Right ventricle myocardium inferior (tissue), 1 donor: ENCODE measurements around the gene PARP9. TPM values are rescaled to one million over a fixed set of nuclear protein-coding genes. Genes with fewer than 3 reads are reported as not detected.
"Not testable (repeated sequence)": the region's sequence is repeated elsewhere in the genome, so short reads cannot be mapped to it uniquely, and the experiment has no call there.

ENCODE experiments used
- ATAC-seq: fragments of 200-7000 bp; cut with Tn5 transposase; one replicate; pipeline ENCODE4 v1.9.1; 2020; ENCODE audit warnings: mild to moderate bottlenecking, moderate library complexity
- DNase-seq: peaks from one replicate; pipeline ENCODE4 v3.0.0; 2021; ENCODE audit errors: missing footprints
- intact Hi-C: fragments of 100-400 bp; cut with DNase I; formaldehyde crosslinking; loops from one replicate; pipeline ENCODE4 v1.11.0; 2022
- total RNA-seq: library from RNA; stranded (reverse); fragmentation: NEBNext Ultra II Directional; extraction: Animal tissue kit (Norgen Biotek cat#: 25700); gene quantifications from one replicate; pipeline ENCODE4 v1.2.1, GENCODE V29; 2021
- donor health status: DM: no; HTN: yes; CAD: no; lungs with severe emphysema.

PARP9 gene
- total RNA-seq, 1 donor from 2014 or later, result 14.0 TPM

DNA sequence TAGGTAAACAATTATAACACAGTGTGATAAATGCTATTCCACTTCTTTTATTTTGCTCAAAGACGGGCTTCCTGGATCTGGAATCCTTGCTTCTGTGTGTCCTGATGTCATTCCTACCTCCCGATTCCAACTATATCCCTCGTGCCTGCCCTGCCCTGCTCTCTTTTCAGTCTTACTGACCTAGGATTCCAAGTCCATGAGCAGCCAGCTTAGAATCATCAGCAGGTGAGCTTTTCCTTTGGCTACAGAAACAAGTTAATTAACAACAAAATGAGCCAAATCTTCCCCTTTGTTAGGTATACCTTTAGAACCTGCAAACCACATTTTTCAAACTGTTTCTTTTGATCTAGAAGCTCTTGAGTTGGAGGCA, 27.5 kb downstream of the PARP9 start:
- no peak for ATAC-seq
- no peak for DNase-seq
- intact Hi-C loops, result no loop called here

DNA sequence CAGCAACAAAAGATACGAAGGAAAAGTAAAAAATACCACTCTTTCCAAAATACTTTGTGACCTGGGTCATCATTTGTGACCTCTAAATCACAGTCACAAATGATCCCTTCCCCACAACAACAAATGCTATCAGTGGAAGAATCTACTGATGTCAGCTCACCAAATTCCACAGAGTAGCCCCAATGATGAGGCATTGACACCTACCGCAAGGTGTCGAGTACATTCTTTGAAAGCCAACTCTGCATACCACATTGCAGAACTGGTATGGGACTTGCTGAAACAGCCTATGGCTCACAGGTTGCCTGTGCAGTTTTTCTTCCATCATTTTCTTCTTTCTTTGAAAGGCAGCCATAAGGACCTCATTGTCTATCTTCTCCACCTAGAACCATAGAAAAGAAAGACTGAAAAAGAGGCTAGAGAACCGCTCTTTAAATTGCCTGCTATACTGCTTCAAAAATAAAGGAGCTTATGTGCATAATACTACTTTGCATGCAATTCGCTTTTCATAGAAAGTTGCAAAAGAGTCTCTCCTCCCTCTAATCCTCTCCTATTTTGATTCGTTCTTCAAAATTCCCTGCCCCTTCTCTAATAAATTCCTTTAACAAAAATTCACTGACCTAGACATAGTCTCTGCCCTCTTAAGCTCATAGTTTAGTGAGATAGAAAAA, 28.0 kb downstream of the PARP9 start:
- intact Hi-C loops, result no loop called here
- ATAC-seq, result no peak
- no peak for DNase-seq

DNA sequence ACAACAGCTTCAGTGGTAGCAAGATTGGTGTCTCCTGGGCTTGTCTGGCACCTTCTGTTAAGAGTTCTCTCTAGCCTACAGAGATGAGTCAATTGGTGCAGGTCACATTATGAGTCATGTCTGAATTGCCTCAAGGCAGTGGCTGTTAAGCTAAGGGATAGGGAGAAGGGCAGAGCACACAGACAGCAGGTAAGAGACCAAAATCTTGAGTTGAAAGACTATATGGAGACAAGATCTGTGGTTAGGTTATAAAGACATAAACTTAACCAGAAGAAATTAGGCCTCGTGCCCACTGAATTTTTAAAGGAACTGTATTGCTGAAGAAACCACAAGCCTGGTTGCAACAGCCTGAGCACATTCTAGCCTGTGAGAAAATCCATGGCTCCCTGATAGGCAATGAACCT, 30.2 kb downstream of the PARP9 start:
- intact Hi-C loops, result no loop called here
- DNase-seq (no peak), ATAC-seq (no peak)

DNA sequence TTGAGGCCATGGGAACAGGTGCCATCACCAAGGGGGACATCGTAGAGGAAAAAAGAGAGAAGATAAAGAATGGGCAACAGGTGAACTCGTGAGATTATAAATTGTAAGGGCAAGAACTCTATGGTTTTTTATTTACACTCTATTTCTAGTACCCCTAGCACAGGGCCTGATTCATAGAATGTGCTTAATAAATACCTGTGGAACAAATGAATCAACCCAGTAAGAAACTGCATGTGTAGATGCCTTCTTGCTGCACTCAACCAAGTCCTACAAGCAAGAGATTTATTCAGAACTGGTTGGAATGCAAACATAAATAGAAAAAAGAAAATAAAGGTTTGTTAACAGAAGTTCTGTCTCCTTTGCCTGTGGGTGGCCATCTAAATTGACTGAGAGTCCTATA, 30.6 kb downstream of the PARP9 start:
- intact Hi-C loops, result no loop called here
- ATAC-seq (no peak), DNase-seq (no peak)

DNA sequence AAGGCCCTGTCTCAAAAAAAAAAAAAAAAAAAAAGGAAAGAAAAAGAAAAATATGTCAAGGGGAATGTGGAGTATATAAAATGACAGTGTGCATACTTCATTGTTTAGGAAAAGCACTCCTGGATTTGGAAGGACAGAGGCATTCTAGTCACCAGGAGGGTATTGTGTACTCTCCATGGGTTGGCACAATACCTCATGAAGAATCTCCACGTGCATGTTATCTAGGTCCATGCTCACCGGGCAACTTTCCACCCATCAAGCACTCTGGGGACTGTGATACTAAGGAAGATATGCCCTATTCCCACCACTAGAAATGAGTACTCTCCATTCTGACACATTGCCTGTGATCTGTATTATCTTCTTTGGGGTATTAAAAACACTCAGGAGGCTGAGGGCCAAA, 33.9 kb downstream of the PARP9 start:
- DNase-seq (no peak), ATAC-seq (no peak)
- intact Hi-C loops, result no loop called here

DNA sequence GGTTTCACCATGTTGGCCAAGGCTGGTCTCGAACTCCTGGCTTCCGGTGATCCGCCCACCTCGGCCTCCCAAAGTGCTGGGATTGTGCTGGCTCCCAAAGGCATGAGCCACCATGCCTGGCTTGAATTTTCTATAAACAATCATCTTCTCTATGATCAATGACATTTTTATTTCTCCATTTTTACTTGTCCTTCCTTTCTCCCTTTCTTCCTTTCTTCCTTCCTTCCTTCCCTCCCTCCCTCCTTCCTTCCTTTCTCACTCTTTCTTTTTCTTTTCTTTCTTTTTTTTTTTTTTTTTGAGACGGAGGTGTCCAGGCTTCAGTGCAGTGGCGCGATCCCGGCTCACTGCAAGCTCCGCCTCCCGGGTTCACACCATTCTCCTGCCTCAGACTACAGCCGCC, 40.8 kb downstream of the PARP9 start:
- intact Hi-C loops, result no loop called here
- no peak for DNase-seq
- ATAC-seq, result no peak

DNA sequence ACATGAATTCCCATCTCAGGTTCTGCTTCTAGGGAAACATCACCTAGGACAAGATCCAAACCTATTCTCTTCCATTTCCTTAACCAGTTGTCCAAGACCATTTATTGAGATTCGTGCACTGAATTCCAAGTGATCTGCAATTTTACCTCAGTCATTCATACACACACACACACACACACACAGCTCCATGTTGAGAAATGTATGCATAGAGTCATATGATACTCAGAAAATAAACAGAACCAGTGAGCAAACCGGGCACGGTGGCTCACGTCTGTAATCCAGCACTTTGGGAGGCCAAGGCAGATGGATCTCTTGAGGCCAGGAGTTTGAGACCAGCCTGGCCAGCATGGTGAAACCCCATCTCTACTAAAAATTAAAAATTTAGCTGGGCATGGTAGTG, 43.2 kb downstream of the PARP9 start:
- DNase-seq (no peak), ATAC-seq (no peak)
- intact Hi-C loops, result no loop called here

DNA sequence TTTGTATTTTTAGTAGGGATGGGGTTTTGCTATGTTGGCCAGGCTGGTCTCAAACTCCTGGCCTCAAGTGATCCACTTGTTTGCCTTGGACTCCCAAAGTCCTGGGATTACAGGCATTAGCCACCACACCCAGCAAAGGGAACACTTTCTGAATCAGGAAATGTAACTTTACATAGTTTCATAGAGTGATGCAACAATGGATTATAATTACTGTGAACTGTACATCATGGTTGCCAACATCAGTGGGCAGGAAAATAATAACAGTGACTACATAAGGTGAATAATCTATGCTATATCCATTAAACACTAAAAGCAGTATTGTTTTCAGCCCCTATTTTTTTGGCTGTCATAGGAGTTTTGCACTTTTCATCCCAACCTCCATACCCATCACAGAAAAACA, 44.4 kb downstream of the PARP9 start:
- ATAC-seq (no peak), DNase-seq (no peak)
- intact Hi-C loops, result no loop called here

DNA sequence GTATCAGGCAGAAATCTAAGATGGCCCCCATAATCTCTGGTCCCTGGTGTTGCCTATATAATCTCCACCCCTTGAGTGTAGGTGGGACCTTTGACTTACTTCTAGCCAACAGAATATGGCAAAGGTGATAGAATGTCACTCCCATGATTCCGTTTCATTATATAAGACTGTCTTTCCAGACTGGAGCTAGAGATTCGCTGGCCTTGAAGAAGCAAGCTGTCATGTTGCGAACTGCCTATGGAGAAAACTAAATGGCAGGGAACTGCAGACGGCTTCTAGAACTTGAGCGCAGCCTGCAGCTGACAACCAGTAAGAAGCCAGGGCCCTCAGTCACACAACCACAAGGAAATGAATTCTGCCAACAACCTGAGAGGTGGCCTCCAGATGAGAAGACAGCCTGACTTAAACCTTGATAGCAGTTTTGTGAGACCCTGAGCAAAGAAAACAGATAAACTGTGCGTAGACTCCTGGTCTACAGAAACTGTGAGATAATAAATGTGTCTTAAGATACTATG, 47.2 kb downstream of the PARP9 start:
- ATAC-seq (no peak), DNase-seq (no peak)
- intact Hi-C loops, result no loop called here

DNA sequence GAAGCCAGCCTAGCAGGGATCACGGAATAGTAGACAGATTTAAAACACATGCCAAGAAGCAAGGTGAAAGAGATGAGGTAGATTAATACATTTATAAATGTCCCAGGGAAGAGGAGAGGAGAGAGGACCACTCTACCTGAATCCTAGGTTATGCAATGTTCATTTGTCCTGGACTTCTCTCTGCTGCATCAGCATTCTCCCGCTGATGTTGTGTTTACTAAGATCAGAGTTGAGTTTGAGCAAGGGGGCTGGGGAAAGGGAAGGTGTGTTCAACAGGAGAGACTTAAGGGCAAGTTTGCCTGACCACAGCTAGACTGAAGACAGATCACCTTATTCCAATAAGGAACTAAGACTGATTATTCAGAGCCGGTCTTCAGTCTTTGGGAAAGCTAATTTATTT, 48.2 kb downstream of the PARP9 start:
- DNase-seq, result no peak
- ATAC-seq, result no peak
- intact Hi-C loops, result no loop called here

DNA sequence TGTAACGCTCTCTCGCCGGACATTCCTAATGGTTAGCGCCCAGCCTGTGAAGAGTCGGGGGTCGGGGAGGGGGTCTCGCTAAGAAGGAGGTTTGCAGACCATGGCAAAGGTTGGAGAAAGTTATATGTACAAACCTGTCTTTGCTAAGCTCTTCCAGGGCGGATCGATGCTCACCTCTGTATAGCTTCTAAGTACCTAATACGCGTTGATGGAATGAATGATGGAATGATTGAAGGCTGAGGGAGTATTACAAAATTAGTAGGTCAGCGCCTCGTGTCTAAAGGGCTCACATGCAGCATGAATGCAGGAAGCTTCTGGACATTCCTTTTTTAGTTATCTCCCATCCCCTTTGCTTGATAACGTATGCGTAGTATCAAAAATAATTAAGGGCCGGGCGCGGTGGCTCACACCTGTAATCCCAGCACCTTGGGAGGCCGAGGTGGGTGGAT, 49.1 kb downstream of the PARP9 start:
- no peak for DNase-seq
- intact Hi-C loops, result no loop called here
- no peak for ATAC-seq

DNA sequence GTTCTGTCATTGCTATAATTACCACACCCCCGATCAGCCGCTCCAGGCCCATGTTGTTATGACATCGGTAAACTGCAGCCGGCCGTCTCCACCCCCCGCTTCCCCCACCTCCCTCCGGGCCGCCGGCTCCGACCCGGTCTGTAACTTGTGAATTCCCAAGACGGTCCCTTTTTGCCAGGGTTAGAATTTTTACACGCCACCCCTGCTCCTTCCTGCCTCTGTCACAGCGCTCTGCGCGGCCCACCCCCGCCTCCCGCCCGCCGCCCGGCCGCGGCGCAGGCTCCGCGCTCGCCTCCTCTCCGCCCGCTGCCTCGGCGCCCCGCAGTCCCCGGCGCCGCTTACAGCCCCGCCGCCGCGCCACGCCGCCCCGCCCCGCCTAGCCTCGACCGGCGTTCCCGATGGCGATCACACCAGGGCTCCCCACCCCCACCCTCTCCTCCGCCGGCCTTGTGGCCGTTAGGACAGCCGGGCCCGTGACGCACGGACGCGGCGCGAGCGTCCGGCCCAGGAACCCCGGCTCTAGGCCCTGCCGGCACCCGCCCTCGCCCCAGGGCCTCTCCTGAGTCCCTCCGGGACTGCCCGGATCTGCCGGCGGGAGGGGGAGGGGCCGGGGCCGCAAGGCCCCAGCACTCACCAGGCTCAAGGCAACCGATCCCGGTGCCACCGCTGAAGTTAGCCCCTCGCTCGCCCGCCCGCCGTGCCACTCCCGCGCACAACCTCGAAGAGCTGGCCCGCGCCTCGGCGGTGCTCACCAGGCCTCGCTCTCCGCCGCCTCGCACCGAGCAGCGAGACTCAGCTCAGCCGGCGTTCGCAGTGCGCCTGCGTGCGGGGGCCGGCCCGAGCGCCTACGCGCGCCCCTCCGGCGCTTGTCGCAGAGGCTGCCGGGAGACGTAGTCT, 49.7 kb downstream of the PARP9 start, which contains the start of gene KPNA1:
KPNA1 (minus strand) TSS at position 817 of the 897 bp plus-strand sequence. CDS start 18,374 bp downstream, outside the sequence.
- DNase-seq, result peak; percentile 94
- peak; percentile 98 for ATAC-seq
- intact Hi-C loops, result loop anchor here (5.0 kb wide), 1 partner anchor 52 kb away; no protein-coding TSS in a partner anchor

DNA sequence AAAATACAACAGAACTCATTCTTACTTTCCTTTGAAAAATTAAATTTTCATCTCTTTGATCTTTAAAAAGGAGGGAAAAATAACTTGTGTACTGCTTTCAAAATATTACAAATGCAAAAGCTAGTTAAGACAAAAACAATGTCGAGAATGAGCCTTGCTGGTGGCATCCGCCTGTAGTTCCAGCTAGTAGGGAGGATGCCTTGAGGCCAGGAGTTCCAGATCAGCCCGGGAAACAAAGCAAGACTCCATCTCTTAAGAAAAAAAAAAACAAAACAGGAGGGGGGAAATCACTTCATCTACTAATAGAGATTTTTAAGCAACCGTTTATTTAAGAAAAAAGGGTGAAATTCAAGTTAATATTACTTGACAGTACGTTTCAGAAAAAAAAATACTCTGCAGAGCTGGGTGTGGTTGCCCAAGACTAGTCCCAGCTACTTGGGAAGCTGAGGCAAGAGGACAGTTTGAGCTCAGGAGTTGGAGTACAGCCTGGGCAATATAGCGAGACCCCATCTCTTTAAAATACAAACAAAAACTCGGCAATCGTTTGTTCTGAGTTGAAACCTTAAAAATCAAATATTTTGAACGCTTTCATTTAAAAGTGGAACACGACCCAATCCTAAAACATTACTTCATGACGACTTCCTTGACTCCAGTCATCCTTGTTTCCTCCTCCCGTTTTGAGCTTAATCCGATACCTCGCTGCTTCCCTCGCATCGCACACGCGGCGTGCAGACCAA, 50.5 kb downstream of the PARP9 start:
- intact Hi-C loops, result loop anchor here (5.0 kb wide), 1 partner anchor 51 kb away; no protein-coding TSS in a partner anchor
- DNase-seq (no peak), ATAC-seq (no peak)

DNA sequence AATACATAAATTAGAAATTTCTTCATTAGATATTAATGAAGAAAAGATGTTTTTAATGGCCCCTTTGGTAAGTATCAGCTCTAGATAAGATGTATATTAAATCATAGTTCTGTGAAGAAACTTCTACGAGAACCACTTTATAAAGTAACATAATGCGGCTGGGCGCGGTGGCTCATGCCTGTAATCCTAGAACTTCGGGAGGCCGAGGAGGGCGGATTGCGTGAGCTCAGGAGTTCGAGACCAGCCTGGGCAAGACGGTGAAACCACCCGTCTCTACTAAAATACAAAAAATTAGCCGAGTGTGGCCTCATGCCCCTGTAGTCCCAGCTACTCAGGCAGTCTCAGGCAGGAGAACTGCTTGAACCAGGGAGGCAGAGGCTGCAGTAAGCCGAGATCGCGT, 51.8 kb downstream of the PARP9 start:
- intact Hi-C loops, result loop anchor here (5.0 kb wide), 1 partner anchor 50 kb away; no protein-coding TSS in a partner anchor
- ATAC-seq (no peak), DNase-seq (no peak)

DNA sequence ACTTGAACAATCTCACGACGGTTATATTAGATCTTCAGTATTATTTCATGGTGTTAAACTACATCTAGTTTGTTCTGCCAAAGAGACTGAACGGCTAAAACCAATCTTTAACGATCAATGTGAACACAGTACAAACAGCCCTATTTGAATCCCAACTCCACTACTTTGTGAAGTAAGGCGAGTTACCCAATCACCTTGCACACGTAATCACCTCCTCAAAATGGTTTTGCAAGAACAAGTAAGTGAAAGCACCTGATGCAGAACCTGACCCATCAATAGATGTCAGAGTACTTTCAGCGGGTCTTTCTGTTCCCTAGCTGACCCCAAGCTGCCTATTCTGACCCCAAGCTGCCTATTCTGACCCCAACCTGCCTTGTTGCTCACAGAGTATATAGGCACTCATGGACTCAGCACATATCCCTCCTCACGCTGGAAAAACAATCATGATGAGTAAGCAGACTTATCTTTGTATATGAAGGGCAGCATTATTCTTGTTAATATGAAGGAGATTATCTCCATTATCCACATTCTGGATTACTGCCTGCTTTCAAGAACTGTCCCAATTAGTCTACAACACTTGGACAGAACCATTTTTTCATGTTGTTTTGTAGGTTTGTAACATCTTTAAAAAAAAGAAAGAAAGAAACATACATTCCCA, 53.1 kb downstream of the PARP9 start:
- ATAC-seq (no peak), DNase-seq (no peak)
- intact Hi-C loops, result loop anchor here (5.0 kb wide), 1 partner anchor 49 kb away; no protein-coding TSS in a partner anchor

DNA sequence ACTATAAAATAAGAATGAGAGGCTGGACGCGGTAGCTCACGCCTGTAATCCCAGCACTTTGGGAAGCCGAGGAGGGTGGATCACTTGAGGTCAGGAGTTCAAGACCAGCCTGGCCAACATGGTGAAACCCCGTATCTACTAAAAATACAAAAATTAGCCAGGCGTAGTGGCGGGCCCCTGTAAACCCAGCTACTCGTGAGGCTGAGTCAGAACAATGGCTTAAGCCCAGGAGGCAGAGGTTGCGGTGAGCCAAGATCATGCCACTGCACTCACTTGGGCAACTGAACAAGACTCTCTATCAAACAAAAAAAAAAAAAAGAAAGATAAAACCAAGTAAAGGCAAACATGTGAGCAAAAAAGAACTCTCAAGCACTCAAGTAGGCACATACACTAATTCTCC, 55.2 kb downstream of the PARP9 start:
- DNase-seq, intact Hi-C loops, ATAC-seq: not testable (repeated sequence)

DNA sequence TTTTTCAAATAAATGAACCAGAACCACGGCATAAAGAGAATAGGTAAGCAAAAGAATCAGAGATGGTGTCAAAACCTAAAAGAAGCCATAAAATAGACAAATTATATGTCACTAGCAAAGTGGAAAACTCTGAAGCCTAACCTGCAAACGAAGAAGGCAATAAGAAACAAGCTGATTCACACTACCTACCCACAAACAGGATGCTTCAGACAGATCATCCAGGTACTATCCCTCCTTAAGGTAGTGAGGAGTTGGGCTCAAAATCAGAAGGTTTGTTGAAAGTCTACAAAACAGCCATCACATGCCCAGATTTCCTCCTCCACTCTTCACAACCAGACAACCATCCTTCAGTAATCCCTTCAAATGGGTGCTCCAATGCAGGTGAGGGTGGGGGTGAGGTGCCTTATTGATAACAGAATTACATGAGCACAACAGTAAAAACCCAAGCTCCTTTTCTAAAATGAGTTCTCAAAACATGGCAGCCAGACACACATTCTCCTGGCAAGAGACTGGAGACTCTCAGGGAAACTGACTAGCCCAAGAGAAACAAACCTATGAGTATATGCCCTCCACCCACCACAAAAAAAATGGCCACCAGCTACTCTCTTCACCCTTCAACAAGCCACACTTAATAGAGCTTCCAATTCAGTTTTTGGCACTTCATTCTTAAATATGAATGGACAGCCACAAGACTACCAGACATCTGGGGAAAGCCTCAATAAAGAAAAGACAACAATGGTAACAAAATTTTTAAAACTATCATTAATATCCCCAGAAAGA, 55.8 kb downstream of the PARP9 start:
- intact Hi-C loops, result no loop called here
- DNase-seq (no peak), ATAC-seq (no peak)

DNA sequence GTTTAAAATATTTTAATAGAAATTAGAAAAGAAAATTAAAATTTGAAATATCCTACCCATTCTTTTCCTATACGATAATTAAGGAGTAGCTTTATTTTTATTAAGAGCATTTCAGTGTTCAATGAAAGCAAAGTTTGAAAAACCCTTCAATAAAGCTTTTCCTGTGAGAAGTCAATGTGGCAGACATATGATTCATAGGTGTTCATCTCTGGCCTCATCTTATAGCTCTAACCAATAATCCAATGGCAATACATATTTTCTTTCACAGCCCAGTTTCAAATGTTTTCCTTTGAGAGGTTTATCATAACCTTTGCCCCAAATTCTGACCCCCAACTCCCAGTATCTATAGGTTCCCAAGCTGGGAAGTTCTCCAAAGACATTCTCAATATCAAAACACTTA, 57.6 kb downstream of the PARP9 start:
- ATAC-seq, result no peak
- intact Hi-C loops, result no loop called here
- no peak for DNase-seq
